ENCODE data around the gene MTMR3. TPM values are rescaled to one million over a fixed set of nuclear protein-coding genes. Genes with fewer than 3 reads are reported as not detected.
"Not testable (repeated sequence)": the region's sequence is repeated elsewhere in the genome, so short reads cannot be mapped to it uniquely, and the experiment has no call there.

The MTMR3 gene
- total RNA-seq, 1 donor from 2014 or later, result 26.1 TPM

DNA sequence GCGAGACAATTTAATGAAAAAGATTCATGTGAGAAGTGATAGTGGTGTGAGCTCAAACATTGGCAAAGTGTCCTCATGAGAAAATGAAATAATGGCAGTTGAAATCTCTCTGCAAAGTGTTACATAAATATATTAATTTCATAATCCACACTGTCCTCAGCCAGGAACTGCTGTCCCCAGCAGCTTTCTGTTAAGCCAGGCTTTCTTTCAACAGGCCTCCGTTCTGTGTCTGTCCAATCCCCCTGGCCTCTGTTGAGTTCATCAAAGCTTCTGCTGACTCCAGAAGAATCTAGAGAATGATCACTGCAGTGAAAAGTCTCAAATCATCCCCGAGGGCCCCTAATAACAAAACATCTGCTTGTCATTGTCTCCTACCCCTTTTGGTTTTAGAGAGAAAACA, 34.9 kb upstream of the MTMR3 start:
- no peak overlapping the region for H3K27ac ChIP-seq
- TF ChIP-seq CTCF (IDR thresholded peaks at IDR 0.05), result no peak
- no peak for DNase-seq (ENCODE audit: low spot score in 2 of 2)

DNA sequence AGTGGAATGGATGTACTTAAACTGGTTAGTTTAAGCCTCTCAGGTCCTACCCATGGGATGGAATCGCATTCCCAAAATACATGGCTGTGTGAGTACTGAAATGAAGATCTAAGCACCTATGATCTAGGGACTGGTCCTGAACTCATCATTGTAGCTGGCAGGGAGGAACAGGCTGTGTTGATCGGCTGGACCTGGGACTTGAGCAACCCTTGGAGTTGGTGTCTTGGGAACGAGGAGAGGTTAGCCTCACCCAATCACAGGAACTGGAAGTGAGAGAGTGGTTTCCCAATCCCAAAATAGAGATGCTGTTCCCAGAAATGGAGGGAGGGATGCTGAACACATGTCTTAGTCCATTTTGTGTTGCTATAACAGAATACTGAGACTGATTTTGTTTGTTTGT, 28.5 kb upstream of the MTMR3 start:
- DNase-seq (ENCODE audit: low spot score in 2 of 2), result no peak
- H3K27me3 ChIP-seq, result no peaks in the 10 kb centered on the region
- H3K9me3 ChIP-seq, result no peaks in the 10 kb centered on the region
- H3K4me3 ChIP-seq, result no peak overlapping the region
- H3K27ac ChIP-seq, result no peak overlapping the region
- no peak for TF ChIP-seq CTCF (IDR thresholded peaks at IDR 0.05)
- no peaks in the 10 kb centered on the region for H3K36me3 ChIP-seq
- no peaks in the 10 kb centered on the region for H3K4me1 ChIP-seq
- intact Hi-C loops (cut with DNase I), result no loop called here

More for the DNA sequence above, 34.9 kb upstream of the MTMR3 start:
- intact Hi-C loops (cut with DNase I), result no loop called here
- no peak overlapping the region for H3K4me3 ChIP-seq
- H3K36me3 ChIP-seq, result no peaks in the 10 kb centered on the region
- H3K27me3 ChIP-seq, result no peaks in the 10 kb centered on the region
- H3K9me3 ChIP-seq, result no peaks in the 10 kb centered on the region
- no peaks in the 10 kb centered on the region for H3K4me1 ChIP-seq

DNA sequence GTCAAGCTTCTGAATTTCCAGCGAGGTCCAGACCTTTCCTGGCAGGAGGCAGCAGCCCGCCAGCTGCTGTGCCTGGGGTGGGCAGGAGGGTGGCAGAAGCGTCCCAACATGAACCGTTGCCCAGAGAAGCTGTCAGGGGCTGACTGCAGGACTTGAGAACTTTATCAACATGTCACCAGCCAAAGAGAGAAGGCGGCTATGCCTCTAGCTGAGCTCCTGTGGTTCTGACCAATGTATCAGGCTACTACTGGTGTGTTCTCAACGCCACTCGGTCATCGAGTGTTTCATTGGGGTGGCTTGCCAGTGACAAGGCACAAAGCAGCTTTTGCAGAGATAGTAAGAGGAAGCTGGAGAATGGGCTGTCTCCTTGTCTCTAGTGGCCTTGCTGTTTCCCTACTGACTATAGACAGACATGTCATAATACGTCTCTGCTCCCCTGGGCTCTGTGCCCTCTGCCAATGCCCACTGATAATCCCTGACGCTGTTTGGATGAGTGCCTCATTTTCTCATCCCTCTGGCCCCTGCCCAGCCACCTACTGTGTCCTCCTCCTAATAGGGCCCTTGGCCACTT, 27.3 kb upstream of the MTMR3 start:
- Histone ChIP-seq H3K9me3 (no peaks in the 10 kb centered on the region), H3K27me3 (no peaks in the 10 kb centered on the region), H3K36me3 (no peaks in the 10 kb centered on the region), H3K4me3 (no peak overlapping the region), H3K4me1 (no peaks in the 10 kb centered on the region), H3K27ac (no peak overlapping the region)
- no peak for TF ChIP-seq CTCF (IDR thresholded peaks at IDR 0.05)
- no peak for DNase-seq (ENCODE audit: low spot score in 2 of 2)
- intact Hi-C loops (cut with DNase I), result no loop called here

DNA sequence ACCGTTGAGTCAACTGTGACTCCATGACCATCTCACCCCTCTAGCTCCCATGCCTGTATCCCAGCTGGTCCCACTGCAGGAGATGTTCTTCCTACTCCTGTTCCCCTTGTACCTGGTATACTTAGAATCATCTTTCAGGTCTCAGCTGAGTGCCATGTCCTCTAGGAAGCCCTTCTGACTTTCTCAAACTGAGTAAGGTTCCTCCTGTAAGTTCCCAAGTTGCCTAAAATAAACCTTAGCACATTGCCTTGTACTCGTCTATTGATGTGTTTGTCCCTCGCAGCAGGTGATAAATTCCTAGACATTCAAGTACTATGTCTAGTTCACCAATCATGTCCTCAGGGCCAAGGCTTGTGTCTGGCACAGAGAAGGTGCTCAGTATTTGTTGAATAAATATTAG, 26.5 kb upstream of the MTMR3 start:
- Histone ChIP-seq H3K27me3 (no peaks in the 10 kb centered on the region), H3K4me3 (no peak overlapping the region), H3K27ac (no peak overlapping the region), H3K4me1 (no peaks in the 10 kb centered on the region), H3K36me3 (no peaks in the 10 kb centered on the region), H3K9me3 (no peaks in the 10 kb centered on the region)
- DNase-seq (ENCODE audit: low spot score in 2 of 2), result no peak
- intact Hi-C loops (cut with DNase I), result no loop called here
- TF ChIP-seq CTCF (IDR thresholded peaks at IDR 0.05), result no peak

DNA sequence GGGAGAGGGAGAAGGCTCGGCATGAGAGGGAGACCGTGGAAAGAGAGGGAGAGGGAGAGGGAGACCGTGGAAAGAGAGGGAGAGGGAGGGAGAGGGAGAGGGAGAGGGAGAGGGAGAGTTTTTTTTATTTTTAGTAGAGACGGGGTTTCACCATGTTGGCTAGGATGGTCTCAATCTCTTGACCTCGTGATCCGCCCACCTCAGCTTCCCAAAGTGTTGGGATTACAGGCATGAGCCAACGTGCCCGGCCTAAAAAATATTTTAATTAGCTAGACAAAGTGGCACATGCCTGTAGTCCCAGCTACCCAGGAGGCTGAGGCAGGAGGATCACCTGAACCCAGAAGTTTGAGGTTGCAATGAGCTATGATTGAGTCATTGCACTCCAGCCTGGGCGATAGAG, 23.9 kb upstream of the MTMR3 start:
- H3K27me3 ChIP-seq; H3K36me3 ChIP-seq; intact Hi-C loops (cut with DNase I); H3K4me1 ChIP-seq; H3K27ac ChIP-seq; H3K4me3 ChIP-seq; H3K9me3 ChIP-seq; DNase-seq (ENCODE audit: low spot score in 2 of 2): not testable (repeated sequence)

- Histone ChIP-seq H3K36me3 (no peaks in the 10 kb centered on the region), H3K4me3 (no peak overlapping the region), H3K4me1 (no peaks in the 10 kb centered on the region), H3K27ac (no peak overlapping the region), H3K27me3 (no peaks in the 10 kb centered on the region), H3K9me3 (no peaks in the 10 kb centered on the region)
- no peak for TF ChIP-seq CTCF (IDR thresholded peaks at IDR 0.05)
- intact Hi-C loops (cut with DNase I), result no loop called here
- DNase-seq (ENCODE audit: low spot score in 2 of 2), result no peak
These were observed 22.8 kb upstream of the MTMR3 start for GRCh38 chr22:29860006-29860766.

All from ascending aorta (tissue), 2 donors.